NB4 (cell line): ENCODE measurements around the gene APOC4.

Source experiments
- MYC ChIP-seq: IDR thresholded peaks from 2 replicates; pipeline ENCODE4 v1.6.1; 2011; ENCODE audit warnings: low read depth, low read length
- POLR2A ChIP-seq: IDR thresholded peaks from 2 replicates; pipeline ENCODE4 v1.6.1; 2011; ENCODE audit warnings: mild to moderate bottlenecking; ENCODE audit not compliant: insufficient read length; ENCODE audit errors: extremely low read depth
- TF ChIP-seq, protein P1 (sequence below): IDR thresholded peaks from one replicate; pipeline ENCODE4 v1.5.1; 2012; ENCODE audit warnings: low read depth, low read length
- TF ChIP-seq, protein P2 (sequence below): IDR thresholded peaks from 2 replicates; pipeline ENCODE4 v1.6.1; 2011; ENCODE audit warnings: low read depth, low read length

DNA sequence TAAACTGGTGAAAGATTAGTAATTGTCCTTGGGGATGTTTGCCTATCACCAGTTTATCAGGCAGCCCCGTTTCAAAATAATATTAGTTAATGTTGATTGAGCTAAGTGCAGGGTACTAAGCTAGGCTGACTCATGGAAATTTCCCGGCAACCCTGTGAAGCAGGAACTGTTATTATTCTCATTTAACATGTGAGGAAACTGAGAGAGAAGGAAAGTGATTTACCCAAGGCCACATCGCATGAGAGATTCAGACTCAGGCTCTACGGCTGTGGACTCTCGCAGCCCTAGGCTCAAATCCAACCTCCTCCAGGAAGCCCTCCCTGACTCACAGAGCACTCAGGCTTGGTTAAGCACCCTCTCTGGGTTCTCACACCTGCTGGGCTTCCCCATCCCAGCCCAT is 32.8 kb downstream of the APOC4 start:
- TF ChIP-seq, protein P1, sequence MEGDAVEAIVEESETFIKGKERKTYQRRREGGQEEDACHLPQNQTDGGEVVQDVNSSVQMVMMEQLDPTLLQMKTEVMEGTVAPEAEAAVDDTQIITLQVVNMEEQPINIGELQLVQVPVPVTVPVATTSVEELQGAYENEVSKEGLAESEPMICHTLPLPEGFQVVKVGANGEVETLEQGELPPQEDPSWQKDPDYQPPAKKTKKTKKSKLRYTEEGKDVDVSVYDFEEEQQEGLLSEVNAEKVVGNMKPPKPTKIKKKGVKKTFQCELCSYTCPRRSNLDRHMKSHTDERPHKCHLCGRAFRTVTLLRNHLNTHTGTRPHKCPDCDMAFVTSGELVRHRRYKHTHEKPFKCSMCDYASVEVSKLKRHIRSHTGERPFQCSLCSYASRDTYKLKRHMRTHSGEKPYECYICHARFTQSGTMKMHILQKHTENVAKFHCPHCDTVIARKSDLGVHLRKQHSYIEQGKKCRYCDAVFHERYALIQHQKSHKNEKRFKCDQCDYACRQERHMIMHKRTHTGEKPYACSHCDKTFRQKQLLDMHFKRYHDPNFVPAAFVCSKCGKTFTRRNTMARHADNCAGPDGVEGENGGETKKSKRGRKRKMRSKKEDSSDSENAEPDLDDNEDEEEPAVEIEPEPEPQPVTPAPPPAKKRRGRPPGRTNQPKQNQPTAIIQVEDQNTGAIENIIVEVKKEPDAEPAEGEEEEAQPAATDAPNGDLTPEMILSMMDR = no peak
- no peak for TF ChIP-seq POLR2A
- TF ChIP-seq, protein P2, sequence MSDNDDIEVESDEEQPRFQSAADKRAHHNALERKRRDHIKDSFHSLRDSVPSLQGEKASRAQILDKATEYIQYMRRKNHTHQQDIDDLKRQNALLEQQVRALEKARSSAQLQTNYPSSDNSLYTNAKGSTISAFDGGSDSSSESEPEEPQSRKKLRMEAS = no peak
- TF ChIP-seq MYC = no peak
